Measurements from ENCODE around the gene STT3A.
A peak's percentile ranks its signal among the peaks of the same experiment; 100 is the strongest.

GRCh38 chr11:125670172-125670571 is 77.5 kb downstream of the STT3A start:
- TF ChIP-seq POLR2A (IDR thresholded peaks at IDR 0.05; ENCODE audit: low read depth, low read length) (no peak), CTCF (IDR thresholded peaks at IDR 0.05; ENCODE audit: extremely low read depth in 1 of 2, insufficient read depth in 1 of 2, low read depth in 1 of 2, low read length in 2 of 2) (no peak), MYC (IDR thresholded peaks at IDR 0.05; ENCODE audit: low read depth, low read length) (no peak), MAX (IDR thresholded peaks at IDR 0.05; ENCODE audit: insufficient read depth, insufficient read length) (no peak), POLR2AphosphoS5 (IDR thresholded peaks at IDR 0.05; ENCODE audit: insufficient read depth, low read depth, low read length) (no peak), EZH2 (IDR thresholded peaks at IDR 0.05; ENCODE audit: borderline replicate concordance, low read depth, low read length, severe bottlenecking) (no peak), JUN (IDR thresholded peaks at IDR 0.05; ENCODE audit: borderline replicate concordance, insufficient read depth, insufficient read length, low read depth) (peak; percentile 32), FOS (IDR thresholded peaks at IDR 0.05; ENCODE audit: borderline replicate concordance, insufficient read depth, low read length) (peak; percentile 30)

All from endothelial cell of umbilical vein (primary cell).